HG02938 (cell line): ENCODE results near the gene ADGRV1.
A peak's percentile ranks its signal among the peaks of the same experiment; 100 is the strongest.

Experiments
- ATAC-seq: cut with Tn5 transposase; IDR thresholded peaks from one replicate; pipeline ENCODE4 v1.9.1; 2021; ENCODE audit warnings: mild to moderate bottlenecking, moderate library complexity; ENCODE audit not compliant: unreplicated experiment

The ADGRV1 gene

DNA sequence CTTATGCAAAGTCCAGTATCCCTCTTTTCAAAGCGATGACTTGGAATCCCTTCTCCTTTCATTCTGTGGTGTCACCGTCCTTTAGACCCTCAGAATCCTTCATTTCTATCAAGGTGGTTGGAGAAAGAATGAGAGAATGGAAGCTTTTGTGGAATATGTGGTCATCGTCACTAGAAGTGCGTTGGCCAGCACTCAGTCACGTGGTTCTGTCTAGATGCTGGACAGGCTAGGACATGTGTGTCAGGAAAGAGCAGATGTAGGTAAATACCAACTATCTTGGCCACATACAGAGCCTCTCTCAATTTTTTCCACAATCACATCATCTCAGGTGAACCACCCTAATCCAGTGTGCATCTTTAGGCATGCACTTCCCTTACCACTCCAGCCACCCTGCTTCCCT is 618.5 kb downstream of the ADGRV1 start:
- no peak for ATAC-seq

DNA sequence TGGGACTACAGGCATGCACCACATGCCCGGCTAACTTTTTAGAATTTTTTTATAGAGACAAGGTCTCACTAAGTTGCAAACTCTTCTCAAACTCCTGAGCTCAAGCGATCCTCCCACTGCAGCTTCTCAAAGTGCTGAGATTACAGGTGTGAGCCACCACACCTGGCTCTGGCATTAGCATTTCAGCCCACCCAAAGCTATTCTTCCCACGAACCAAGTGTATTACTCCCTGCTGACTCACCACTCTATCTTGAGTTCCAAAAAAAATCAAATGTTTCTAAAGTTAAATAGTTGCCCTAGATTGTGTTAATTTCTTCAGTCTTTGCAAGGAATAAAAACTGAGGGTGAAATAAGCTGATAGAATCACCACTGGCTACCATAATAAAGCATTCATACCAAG is 619.0 kb downstream of the ADGRV1 start:
- no peak for ATAC-seq

DNA sequence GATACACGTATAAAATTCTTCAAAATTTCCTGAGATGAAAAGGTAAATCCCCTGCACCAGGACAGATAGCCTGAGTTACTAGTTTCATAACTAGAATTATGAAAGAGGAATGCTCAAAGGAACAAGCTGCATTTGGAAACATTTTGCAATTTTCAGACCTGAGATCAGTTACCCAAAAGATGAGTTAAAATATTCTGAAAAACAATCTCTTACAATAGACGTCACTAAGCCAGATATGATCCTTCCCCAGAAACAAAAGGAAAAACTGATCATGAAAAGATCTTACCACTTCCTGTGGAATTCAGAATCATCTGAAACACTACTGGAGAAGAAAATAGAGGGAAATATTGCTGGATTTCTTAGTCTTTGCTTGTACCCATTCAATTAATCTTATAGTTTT is 619.9 kb downstream of the ADGRV1 start:
- ATAC-seq = no peak

DNA sequence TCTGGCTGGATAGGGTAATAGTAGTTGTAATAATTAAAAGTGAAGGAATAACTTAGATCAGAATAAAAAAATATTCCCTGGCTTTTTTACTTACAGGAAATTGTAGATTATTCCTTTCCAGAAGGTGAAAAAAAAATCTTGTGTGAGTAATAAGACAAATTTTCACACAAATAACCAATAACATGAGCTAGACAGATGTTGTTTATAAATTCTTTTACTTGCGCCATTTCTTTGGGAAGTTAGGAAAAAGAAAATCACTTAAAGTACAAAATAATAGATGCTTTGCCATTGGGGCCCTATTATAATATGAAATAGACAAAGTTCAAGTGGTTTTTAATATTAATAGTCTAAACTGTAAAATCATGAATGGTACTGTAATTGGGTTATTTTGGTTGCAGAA is 620.4 kb downstream of the ADGRV1 start:
- no peak for ATAC-seq

DNA sequence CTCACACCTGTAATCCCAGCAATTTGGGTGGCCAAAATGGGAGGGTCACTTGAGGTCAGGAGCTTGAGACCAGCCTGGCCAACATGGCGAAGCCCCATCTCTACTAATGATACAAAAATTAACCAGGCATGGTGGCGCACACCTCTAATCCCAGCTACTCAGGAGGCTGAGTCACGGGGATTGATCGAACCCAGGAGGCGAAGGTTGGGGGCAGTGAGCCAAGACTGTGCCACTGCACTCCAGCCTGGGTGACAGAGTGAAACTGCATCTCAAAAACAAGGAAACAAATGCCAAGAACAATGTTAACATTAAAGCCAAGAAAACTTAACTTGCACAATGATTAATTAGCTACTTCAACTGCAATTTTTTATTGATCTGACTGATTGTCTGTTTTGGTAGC is 621.9 kb downstream of the ADGRV1 start:
- ATAC-seq = no peak

DNA sequence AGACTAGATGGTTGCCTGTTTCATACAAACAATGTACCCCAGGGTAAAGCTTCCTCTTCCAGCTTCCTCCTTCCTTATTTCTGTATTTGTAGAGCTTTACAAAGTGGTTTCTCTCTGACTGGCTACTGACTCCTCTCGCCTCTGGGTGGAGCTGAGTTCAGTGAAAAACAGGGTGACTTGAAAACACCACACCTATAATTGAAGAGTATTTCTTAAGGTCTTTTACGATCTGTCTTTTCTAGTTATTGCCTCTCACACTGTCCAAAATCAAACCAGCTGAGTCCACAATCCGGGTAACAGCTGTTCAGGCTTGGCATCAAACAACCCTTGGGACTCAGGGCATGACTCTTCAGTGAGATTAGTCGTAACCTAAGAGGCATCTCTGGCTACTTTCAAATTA is 624.2 kb downstream of the ADGRV1 start:
- ATAC-seq = peak; percentile 49

DNA sequence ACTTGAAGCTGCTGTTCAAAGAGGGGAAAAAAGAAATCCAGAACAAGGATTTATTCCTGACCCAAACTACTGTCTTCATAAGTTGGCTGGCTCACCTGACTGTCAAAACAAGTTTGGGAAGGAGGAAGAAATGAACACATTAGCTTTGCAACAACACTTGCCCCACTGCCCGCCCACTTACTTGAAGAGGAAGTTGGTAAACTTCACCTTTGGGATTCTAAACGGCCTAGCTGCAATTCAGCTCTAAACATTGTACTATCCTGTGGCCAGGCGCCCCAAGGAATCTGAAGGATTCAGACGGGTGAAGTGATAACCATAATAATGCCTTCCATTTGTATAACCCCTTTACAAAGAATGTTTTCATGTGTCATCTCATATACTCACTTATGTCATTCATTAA is 625.1 kb downstream of the ADGRV1 start:
- ATAC-seq = no peak

DNA sequence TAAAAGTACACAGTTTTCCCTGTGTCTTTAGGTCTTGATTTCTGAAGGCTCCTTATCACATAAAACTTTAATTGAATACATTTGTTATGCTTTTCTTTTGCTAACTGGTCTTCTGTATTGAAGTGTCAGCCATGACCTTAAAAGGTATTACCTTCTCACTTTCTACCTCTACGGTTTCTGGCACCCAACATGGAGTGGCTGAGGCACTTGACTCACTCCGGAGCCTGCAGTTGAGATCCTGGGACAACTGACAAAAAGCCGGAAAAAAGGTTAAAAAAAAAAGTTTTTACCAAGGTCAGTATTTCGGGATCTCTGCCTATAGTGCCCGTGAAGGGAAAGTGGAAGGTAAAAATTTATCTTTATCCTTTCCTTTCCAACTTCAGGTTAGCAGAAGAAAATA is 627.5 kb downstream of the ADGRV1 start:
- ATAC-seq = no peak

DNA sequence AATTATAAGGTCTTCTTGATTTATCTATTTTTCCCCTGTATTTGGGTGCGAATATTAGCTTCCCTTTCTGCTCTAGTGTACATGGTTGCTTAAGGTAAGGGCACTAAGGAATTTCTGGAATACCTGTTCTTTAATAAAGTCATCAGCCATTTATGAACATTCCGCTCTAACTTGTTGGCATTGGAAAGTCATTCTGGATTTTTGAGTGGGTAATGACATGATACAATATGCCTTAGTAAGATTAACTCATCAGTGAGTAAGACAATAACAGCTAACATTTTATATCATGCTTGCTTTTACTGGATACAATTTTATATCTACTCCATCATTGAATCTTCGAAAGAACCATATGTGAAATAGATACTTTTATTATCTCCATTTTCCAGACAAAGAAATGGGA is 628.4 kb downstream of the ADGRV1 start:
- no peak for ATAC-seq

DNA sequence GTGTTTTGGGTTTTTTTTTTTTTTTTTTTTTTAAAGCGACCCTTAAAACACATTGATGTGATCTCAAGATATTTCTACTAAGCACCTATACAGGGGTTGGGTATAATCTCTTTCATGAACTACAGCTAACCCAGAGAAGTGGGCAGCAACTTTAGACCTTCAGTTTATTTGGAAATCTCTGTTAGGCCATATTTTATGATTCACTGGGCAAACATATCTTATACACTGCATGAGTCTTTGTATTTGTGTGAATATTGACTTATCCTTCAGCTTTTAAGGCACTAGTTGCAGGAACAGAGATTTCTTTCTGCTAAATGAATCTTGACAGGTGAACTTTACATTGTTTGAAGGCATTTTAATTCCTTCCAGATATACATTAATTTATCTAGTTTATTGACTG is 630.2 kb downstream of the ADGRV1 start:
- no peak for ATAC-seq

DNA sequence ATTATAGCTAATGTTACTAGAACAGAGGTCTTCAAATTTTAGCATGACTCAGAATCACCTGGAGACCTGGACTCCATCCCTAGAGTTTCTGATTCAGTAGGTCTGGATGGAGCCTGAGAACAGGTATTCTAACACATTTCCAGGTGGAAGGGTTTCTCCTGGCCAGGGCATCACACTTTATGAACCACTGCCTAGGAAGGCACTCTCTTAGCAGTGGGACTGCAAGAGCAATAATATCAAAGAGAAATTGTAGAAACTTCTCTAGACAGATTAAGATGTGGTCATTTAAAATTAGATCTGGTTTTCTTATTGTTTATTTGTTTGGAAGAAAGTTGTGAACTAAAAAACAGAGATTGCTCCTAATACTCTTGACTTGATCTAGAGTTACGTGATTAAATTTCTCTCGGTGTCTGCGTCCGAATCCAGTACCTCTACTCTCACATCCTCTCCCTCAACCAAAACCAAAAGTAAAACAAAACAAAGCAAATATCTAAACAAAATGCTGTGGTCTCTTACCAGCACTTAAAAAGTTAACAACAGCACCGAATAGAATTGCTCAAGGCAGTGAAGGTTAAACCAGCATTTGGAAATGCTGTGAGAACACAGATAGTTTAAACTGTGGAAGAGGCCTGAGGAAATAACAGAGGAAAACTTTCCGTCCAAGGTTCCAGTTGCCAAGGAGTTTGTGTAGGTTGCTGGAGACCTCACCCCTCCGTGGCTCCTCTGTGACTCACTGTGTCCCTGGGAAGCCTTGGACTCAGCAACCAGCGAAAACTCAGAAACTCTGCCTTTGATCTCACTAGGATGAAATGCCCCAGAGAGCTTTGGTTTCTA is 631.1 kb downstream of the ADGRV1 start:
- ATAC-seq = no peak

DNA sequence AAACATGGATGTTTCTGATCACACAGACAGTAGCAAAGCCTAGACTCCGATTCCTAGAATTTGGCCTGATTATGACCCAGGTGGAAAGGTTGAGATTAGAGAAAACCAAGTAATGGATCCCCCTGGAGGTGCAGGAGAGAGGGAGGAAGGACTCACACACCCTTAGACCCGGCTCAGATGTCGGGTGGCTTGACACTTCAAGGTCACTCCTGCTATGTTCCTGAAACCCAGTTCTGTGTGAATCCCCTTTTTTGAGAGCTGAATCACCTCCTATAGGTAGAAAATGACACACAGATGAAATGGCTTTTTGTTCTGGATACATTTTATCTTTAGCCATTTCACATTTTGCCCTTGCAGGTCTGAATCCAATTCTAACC is 631.7 kb downstream of the ADGRV1 start:
- no peak for ATAC-seq

DNA sequence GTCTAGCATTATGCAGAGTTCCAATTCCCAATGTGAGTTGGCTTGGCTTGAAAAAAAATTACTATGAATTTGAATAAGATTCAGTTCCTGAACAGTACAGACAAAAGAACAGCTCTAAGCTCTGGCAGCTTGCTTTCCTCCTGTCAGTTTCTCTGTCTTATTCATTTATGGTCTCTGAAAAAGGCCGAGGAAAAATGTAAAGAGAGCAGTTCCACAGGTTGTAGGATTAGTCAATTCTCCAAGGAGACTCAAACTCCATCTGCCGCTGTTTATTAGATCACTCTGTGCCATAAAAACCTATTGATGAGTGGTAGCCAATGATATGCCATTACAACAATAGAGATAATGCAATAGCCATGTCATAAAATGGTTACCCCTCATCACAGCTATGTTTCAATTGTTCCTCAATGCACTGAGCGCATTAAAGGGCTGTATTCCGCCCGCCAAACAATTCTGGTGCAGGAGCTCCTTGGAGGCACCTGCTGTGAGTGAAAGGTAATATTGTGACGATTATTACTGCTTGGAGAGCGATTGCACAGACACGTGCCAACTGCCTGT is 636.3 kb downstream of the ADGRV1 start:
- no peak for ATAC-seq

DNA sequence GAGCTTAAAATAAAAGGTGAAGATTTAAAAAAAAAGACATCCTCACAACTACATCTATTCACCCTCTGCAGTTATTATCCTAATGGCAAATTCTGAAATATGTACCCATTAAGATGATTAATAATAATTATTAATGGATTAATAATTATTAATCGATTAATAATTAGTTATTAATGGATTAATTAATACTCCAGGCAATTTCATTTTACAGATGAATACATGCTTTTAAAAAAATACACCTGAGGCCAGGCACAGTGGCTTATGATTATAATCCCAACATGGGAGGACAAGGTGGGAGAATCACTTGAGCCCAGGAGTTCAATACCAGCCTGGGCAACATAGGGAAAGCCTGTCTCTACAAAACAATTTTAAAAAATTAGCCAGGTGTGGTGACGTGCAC is 642.1 kb downstream of the ADGRV1 start:
- ATAC-seq = no peak

DNA sequence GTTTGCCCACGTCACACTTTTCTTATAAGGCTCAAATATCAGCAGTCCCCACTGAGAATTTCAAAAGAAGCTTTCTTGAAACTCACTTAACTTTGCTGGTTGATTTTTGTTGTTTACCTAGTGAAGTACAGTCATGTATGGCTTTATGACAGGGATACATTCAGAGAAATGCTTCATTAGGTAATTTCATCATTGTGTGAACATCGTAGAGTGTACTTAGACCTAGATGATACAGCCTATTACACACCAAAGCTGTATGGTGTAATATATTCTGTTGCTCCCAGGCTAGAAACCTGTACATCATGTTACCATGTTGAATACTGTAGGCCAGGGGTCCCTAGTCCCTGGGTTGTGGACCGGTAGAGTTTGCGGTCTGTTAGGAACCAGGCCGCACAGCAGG is 647.5 kb downstream of the ADGRV1 start:
- ATAC-seq = no peak

DNA sequence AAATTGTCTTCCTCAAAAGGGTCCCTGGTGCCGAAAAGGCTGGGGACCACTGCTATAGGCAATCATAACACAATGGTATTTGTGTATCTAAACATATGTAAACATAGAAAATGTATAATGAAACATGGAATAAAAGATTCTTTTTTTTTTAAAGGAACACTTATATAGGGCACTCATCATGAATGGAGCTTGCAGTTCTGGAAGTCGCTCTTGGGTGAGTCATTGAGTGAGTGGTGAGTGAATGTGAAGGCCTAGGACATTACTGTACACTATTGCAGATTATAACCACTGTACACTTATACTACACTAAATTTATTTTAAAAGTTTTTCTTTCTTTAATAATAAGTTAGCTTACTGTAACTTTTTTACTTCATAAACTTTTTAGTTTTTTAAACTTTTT is 648.1 kb downstream of the ADGRV1 start:
- ATAC-seq = no peak

DNA sequence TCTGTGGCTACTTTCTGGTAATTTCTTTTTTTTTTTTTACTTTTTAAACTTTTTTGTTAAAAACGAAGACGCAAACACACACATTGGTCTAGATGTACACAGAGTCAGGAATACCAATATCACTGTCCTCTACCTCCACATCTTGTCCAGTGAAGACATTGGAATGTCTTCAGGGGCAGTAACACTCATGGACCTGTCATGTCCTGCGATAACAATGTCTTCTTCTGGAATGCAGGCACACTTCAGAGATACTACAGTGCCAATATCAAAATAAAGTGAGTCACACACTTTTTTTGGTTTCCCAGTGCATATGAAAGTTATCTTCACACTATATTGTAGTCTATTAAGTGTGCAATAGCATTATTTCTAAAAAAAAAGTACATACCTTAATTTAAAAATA is 648.7 kb downstream of the ADGRV1 start:
- no peak for ATAC-seq

DNA sequence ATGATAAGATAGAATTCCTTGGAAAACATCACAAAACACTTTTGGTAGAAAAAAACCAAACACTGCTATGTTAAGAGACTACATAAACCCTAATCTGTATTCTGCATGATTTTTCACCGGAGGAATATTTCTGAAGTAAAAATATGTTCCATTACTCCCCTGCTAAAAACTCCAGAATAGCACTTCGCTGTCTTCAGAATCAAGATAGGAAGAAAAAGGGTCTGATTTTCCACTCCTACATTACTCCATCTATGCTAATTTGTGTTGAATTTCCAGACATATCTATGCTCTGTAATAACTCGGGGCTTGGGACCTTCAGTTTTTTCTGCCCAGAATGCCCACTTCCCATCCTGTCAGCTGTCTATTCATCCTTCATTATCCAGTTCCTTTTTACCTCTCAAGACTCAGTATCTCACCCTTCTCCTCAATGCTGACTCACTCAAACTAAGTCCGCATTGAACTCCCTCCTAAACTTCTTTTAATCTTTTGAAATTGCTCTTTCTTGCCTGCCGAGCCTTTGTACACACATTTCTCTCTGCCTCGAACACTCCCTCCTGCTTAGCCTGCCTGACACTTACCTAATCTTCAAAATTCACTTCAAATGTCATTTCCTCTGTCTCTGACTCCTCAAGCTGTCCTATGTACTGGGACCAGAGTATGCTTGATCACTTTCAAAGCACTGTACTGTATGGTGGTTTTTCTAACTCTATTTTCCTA is 653.6 kb downstream of the ADGRV1 start:
- ATAC-seq = no peak

DNA sequence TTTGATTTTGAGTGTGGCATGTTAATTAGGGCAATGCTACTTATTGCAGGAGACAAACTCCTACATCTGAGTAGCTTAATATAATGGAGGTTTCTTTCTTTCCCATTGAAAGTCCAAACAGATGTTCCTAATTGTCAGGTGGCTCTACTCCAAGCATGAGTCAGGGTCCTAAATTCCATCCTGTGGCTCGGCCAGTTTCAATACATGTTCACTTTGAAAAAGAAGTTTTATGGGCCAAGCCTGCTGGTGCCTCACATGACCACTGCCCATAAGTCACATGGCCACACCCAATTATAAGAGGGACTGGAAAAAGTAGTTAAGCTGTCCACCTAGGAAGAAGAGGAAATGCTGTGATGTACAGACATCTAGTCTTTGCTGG is 654.1 kb downstream of the ADGRV1 start:
- ATAC-seq = no peak
